GM23338 (cell line): Measurements from ENCODE around the gene SYT7. TPM values are rescaled to one million over a fixed set of nuclear protein-coding genes. Genes with fewer than 3 reads are reported as not detected.

Source experiments
- ETS1 ChIP-seq: IDR thresholded peaks from 2 replicates; pipeline ENCODE4 v1.6.1; 2016; ENCODE audit warnings: antibody characterized with exemption
- EZH2 ChIP-seq: fragments of 200-600 bp; sonication (generic); IDR thresholded peaks from one replicate; pipeline ENCODE4 v1.8.0; 2017; ENCODE audit warnings: antibody characterized with exemption, mild to moderate bottlenecking, low read depth; ENCODE audit not compliant: unreplicated experiment
- EZH2phosphoT487 ChIP-seq: fragments of 200-600 bp; sonication (generic); IDR thresholded peaks from one replicate; pipeline ENCODE4 v1.8.1; 2018; ENCODE audit warnings: antibody characterized with exemption; ENCODE audit not compliant: unreplicated experiment
- JUNB ChIP-seq: IDR thresholded peaks from one replicate; pipeline ENCODE4 v1.6.1; 2016; ENCODE audit warnings: antibody characterized with exemption; ENCODE audit not compliant: unreplicated experiment
- NANOG ChIP-seq: IDR thresholded peaks from 2 replicates; pipeline ENCODE4 v1.6.1; 2016; ENCODE audit warnings: antibody characterized with exemption, borderline replicate concordance
- REST ChIP-seq: IDR thresholded peaks from one replicate; pipeline ENCODE4 v1.6.1; 2018; ENCODE audit warnings: antibody characterized with exemption; ENCODE audit not compliant: unreplicated experiment
- polyA plus RNA-seq: library from polyadenylated mRNA; unstranded; fragments of >200 nt; fragmentation: Nextera tagmentation; extraction: Ambion mirVana; gene quantifications from 2 replicates; pipeline ENCODE4 v1.2.1, GENCODE V29; 2016
- total RNA-seq: library from RNA; depleted of rRNA; stranded (reverse); fragments of >200 nt; shearing (Covaris generic); gene quantifications from 2 replicates; pipeline ENCODE4 v1.2.3, GENCODE V29; 2014
- TF ChIP-seq, protein P1 (sequence below): fragments of 250-450 bp; sonication (Bioruptor Pico); IDR thresholded peaks from 2 replicates; pipeline ENCODE4 v1.5.0; 2020; ENCODE audit warnings: mild to moderate bottlenecking, moderate library complexity

SYT7 gene
- total and polyA plus RNA-seq, 2 experiments from 2014 or later, result 1.6 to 10.3 TPM

- TF ChIP-seq, protein P1, sequence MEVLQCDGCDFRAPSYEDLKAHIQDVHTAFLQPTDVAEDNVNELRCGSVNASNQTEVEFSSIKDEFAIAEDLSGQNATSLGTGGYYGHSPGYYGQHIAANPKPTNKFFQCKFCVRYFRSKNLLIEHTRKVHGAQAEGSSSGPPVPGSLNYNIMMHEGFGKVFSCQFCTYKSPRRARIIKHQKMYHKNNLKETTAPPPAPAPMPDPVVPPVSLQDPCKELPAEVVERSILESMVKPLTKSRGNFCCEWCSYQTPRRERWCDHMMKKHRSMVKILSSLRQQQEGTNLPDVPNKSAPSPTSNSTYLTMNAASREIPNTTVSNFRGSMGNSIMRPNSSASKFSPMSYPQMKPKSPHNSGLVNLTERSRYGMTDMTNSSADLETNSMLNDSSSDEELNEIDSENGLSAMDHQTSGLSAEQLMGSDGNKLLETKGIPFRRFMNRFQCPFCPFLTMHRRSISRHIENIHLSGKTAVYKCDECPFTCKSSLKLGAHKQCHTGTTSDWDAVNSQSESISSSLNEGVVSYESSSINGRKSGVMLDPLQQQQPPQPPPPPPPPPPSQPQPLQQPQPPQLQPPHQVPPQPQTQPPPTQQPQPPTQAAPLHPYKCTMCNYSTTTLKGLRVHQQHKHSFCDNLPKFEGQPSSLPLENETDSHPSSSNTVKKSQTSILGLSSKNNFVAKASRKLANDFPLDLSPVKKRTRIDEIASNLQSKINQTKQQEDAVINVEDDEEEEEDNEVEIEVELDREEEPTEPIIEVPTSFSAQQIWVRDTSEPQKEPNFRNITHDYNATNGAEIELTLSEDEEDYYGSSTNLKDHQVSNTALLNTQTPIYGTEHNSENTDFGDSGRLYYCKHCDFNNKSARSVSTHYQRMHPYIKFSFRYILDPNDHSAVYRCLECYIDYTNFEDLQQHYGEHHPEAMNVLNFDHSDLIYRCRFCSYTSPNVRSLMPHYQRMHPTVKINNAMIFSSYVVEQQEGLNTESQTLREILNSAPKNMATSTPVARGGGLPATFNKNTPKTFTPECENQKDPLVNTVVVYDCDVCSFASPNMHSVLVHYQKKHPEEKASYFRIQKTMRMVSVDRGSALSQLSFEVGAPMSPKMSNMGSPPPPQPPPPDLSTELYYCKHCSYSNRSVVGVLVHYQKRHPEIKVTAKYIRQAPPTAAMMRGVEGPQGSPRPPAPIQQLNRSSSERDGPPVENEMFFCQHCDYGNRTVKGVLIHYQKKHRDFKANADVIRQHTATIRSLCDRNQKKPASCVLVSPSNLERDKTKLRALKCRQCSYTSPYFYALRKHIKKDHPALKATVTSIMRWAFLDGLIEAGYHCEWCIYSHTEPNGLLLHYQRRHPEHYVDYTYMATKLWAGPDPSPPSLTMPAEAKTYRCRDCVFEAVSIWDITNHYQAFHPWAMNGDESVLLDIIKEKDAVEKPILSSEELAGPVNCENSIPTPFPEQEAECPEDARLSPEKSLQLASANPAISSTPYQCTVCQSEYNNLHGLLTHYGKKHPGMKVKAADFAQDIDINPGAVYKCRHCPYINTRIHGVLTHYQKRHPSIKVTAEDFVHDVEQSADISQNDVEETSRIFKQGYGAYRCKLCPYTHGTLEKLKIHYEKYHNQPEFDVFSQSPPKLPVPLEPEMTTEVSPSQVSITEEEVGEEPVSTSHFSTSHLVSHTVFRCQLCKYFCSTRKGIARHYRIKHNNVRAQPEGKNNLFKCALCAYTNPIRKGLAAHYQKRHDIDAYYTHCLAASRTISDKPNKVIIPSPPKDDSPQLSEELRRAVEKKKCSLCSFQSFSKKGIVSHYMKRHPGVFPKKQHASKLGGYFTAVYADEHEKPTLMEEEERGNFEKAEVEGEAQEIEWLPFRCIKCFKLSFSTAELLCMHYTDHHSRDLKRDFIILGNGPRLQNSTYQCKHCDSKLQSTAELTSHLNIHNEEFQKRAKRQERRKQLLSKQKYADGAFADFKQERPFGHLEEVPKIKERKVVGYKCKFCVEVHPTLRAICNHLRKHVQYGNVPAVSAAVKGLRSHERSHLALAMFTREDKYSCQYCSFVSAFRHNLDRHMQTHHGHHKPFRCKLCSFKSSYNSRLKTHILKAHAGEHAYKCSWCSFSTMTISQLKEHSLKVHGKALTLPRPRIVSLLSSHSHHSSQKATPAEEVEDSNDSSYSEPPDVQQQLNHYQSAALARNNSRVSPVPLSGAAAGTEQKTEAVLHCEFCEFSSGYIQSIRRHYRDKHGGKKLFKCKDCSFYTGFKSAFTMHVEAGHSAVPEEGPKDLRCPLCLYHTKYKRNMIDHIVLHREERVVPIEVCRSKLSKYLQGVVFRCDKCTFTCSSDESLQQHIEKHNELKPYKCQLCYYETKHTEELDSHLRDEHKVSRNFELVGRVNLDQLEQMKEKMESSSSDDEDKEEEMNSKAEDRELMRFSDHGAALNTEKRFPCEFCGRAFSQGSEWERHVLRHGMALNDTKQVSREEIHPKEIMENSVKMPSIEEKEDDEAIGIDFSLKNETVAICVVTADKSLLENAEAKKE, result no peak
- TF ChIP-seq NANOG, result no peak
- TF ChIP-seq EZH2, result no peak
- no peak for TF ChIP-seq ETS1
- no peak for TF ChIP-seq JUNB
- TF ChIP-seq REST, result no peak
- no peak for TF ChIP-seq EZH2phosphoT487
Measured at GRCh38 chr11:61473370-61474012, 107.4 kb downstream of the SYT7 start (continued).
